NCI-H1092 treated with DMSO at 0.1 percent for 48 hours (cell line): ENCODE measurements around the gene NALCN.

Experiments
- DNase-seq: peaks from one replicate; lab custom pipeline; 2025; lab: John Stamatoyannopoulos, UW

NALCN gene

DNA sequence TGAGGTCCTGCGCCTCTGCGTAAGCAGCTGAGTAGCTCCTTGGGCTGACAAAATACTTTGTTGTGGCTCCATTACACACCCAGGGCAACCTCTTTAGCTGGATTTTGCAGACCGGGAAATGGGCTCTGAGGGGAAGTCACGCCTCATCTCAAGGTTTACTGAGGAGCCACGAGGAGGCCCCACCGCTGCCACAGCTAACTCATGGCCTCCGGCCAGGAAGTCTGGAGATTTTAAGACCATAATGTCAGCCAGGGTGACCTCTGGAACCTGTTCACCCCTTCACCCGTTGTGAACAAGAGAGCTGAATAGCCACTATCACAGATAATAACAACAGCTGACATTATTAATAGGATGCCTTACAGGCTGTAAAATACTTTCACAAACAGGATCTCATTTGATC, 390.4 kb downstream of the NALCN start:
- DNase-seq: no peak

DNA sequence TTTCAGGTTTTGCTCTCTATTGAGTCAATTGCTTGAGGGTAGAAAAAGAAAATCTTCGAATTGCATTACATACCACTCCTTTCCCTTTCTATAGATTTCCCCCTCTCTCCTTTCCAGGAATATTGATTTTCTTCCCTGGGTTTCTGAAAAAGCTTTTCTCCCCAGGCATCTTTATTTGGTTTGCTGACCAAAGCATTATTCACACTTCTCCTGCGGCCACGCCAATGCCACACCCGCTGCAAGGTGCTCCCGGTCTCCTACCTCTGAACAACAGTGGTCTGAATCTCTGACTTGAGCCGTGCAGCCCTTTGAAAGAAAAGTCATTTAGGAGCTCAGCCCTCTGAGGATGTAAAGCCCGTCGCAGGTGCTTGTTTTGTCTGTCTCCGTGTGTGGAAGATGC, 390.8 kb downstream of the NALCN start:
- no peak for DNase-seq

DNA sequence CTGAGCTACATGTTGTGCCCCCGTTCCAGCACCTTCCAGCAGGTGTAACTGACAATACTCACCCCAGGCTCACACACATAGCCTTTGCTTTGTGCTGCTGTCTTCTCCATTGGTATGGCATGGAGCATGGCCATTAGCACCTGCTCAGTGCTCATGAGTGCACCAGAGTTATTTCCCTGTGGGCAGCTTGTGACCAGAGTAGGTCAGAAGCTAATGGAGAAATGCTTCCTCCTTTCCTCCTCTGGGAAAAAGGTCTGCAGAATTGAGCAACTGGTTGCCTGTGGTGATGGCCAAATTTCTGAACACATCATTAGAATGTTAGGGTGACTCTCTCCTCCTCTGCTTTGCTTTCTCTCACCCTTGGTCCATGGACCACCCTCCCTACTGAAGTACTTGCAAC, 397.2 kb downstream of the NALCN start:
- no peak for DNase-seq

DNA sequence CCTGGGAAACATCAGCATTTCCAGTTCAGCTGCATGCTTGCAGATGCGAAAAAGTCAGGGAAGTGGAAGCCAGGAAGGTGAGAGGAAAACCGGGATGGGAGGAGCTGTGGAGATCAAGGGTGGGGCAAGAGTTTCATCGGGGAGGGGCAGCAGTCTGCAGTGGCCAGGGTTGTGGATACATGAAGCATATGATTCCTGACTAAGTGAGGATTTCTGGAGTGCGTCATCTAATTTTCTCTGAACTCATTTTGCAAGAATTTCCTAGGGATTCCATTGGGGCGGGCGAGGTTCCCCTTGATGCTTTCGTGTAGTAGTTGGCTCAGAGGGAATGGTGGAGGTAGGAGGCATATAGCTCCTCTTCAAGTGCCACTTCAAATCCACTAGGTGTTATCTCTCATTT, 397.6 kb downstream of the NALCN start:
- no peak for DNase-seq

DNA sequence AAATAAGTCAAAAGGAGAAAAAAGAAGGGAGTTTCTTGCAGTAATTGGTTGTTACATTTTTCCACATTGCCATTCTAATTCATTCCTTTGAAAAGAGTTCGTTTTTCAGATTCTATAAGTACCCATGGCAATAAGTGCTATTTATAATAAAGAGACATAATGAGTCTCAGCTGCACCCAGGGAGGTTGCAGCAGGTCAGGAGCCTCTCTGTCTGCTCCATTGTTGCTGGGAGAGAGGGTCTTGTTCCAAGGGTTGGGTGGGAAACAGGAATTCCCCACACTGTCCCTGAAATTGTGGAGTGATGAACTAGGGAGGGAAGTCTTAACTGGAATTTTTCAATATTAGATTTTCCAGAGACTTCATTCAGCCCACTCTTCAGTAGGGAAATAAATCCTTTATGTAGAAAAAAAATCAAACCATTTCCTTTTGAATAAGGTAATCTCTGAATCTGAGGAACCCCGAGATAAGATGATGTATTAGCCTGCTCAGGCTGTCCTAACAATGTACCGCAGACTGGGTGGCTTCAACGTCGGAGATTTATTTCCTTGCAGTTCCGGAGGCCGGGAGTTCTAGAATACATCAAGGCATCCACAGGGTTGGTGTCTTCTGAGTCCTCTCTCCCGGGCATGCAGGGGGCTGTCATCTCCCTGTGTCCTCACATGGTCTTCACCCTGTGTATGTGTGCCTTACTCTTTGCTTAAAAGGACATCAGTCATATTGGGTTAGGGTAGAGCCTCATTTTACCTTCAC, 399.0 kb downstream of the NALCN start:
- DNase-seq: no peak

DNA sequence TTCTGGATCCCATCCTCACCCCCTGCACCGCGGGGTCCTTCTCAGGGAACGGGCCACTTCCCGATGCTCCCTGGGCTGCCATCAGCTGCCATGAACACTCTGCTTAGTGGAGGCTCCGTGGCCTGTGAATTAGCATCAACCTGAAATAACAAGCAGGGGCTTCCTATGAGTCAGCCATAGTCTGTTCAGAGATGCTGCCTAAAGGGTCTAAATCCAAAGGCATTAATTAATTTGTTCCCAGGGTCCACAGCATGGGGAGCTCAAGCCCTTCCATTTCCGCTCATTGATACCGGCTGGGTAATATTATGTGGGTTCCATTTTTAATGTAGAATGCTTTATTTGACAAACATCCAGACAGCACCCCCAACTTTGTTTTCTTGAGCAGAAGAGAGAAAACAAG, 399.8 kb downstream of the NALCN start:
- no peak for DNase-seq

DNA sequence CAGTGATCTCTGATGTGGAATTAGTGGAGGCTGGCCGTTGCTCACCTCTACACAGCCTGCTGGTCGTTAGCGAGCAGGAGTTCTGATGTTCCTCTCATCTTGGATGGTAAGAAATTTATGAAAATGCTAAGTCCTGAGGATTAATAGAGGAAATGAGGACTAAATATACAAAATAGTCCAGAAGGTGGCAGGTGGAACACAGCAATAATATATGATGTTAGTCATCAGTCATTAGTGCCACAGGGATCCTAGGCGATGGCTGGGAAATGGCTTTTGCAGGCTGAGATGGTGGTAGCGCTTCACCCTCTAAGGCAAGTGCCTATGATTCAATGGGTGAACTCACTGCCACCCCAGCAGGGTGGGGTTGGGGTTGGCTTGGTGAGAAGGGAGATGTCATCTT, 403.1 kb downstream of the NALCN start:
- DNase-seq: no peak

DNA sequence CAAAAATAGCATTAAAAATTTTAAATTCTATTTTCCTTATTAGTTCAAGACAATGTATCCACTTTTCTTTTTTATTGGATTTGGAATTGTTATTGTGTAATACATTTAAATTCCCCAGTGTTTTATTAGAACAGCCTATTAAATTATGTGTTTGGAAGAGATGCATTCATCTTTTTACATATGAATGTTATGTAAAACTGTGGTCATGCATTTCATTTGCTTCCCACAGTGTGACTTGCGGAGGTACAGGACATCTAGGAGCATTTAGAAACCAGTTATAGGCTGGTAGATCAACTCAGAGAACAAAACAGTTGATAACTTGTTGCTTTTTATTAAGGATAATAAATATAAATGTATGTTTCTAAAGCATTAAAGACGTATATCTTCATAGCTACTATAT, 406.2 kb downstream of the NALCN start:
- no peak for DNase-seq

DNA sequence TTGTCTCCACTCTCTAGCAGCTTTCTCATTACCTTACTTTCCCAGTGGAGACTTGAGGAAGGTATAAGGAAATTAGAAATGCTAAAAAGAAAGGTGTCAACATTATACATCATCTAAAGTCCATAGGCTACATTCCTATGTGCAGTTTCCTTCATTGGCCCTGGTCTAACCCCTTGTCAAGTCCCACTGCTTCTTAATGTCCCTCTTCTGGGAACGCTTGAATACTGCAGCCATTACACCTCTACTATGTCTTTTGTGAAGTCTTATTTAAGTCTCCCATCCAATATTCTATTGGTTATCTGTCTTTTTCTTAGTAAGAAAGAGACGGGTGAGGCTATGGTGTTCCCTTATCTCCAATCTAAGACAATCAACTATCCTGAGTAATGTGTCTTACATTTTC, 409.1 kb downstream of the NALCN start:
- DNase-seq: no peak
